SK-N-SH treated with all-trans-retinoic acid at 6 μM for 48 hours (cell line): ENCODE measurements around the gene SAMD4B.

Experiments
- ATAC-seq: fragments of 200-7000 bp; cut with Tn5 transposase; 3 replicates; pipeline ENCODE4 v1.9.1; 2020; ENCODE audit warnings: mild to moderate bottlenecking, moderate library complexity
- ARNTL ChIP-seq: fragments of 450-650 bp; formaldehyde crosslinking; IDR thresholded peaks from 2 replicates; pipeline ENCODE4 v1.5.0; 2020; ENCODE audit warnings: low read depth, mild to moderate bottlenecking, moderate library complexity, borderline replicate concordance
- CREB5 ChIP-seq: fragments of 250-450 bp; sonication (Bioruptor Pico); IDR thresholded peaks from 2 replicates; pipeline ENCODE4 v1.5.1; 2020; ENCODE audit warnings: low read depth, mild to moderate bottlenecking, moderate library complexity
- GLIS3 ChIP-seq: fragments of 250-450 bp; sonication (Bioruptor Pico); IDR thresholded peaks from 2 replicates; pipeline ENCODE4 v1.5.0; 2020; ENCODE audit warnings: mild to moderate bottlenecking, moderate library complexity
- ISL1 ChIP-seq: fragments of 250-450 bp; sonication (Bioruptor Pico); IDR thresholded peaks from 2 replicates; pipeline ENCODE4 v2.1.2; 2022; ENCODE audit warnings: mild to moderate bottlenecking, moderate library complexity
- OSR1 ChIP-seq: fragments of 250-450 bp; sonication (Bioruptor Pico); IDR thresholded peaks from 2 replicates; pipeline ENCODE4 v1.8.0; 2022; ENCODE audit warnings: moderate library complexity, mild to moderate bottlenecking, inconsistent platforms
- PPARA ChIP-seq: fragments of 250-450 bp; sonication (Bioruptor Pico); IDR thresholded peaks from 2 replicates; pipeline ENCODE4 v1.5.0; 2020; ENCODE audit warnings: mild to moderate bottlenecking, borderline replicate concordance
- SNAI2 ChIP-seq: fragments of 250-450 bp; sonication (Bioruptor Pico); IDR thresholded peaks from 2 replicates; pipeline ENCODE4 v1.5.0; 2020; ENCODE audit warnings: mild to moderate bottlenecking, moderate library complexity
- TCF4 ChIP-seq: fragments of 250-450 bp; sonication (Bioruptor Pico); IDR thresholded peaks from 2 replicates; pipeline ENCODE4 v1.8.0; 2021; ENCODE audit warnings: mild to moderate bottlenecking, moderate library complexity, borderline replicate concordance
- TSHZ2 ChIP-seq: fragments of 250-450 bp; sonication (Bioruptor Pico); IDR thresholded peaks from 2 replicates; pipeline ENCODE4 v1.5.0; 2020; ENCODE audit warnings: mild to moderate bottlenecking, moderate library complexity
- ZFP3 ChIP-seq: fragments of 250-450 bp; sonication (Bioruptor Pico); IDR thresholded peaks from 2 replicates; pipeline ENCODE4 v1.5.0; 2020; ENCODE audit warnings: mild to moderate bottlenecking, moderate library complexity
- ZFP30 ChIP-seq: fragments of 450-650 bp; formaldehyde crosslinking; IDR thresholded peaks from 2 replicates; pipeline ENCODE4 v1.5.0; 2022; ENCODE audit warnings: mild to moderate bottlenecking, moderate library complexity
- ZNF565 ChIP-seq: fragments of 450-650 bp; formaldehyde crosslinking; conservative IDR thresholded peaks from 2 replicates; pipeline ENCODE4 v1.5.0; 2020; ENCODE audit warnings: low read depth, mild to moderate bottlenecking, moderate library complexity
- ZNF70 ChIP-seq: fragments of 450-650 bp; formaldehyde crosslinking; IDR thresholded peaks from 2 replicates; pipeline ENCODE4 v1.5.0; 2020; ENCODE audit warnings: mild to moderate bottlenecking, moderate library complexity
- TF ChIP-seq, protein P1 (sequence below): fragments of 250-450 bp; sonication (Bioruptor Pico); IDR thresholded peaks from 2 replicates; pipeline ENCODE4 v1.8.0; 2020; ENCODE audit warnings: mild to moderate bottlenecking, moderate library complexity, borderline replicate concordance

Gene SAMD4B

DNA sequence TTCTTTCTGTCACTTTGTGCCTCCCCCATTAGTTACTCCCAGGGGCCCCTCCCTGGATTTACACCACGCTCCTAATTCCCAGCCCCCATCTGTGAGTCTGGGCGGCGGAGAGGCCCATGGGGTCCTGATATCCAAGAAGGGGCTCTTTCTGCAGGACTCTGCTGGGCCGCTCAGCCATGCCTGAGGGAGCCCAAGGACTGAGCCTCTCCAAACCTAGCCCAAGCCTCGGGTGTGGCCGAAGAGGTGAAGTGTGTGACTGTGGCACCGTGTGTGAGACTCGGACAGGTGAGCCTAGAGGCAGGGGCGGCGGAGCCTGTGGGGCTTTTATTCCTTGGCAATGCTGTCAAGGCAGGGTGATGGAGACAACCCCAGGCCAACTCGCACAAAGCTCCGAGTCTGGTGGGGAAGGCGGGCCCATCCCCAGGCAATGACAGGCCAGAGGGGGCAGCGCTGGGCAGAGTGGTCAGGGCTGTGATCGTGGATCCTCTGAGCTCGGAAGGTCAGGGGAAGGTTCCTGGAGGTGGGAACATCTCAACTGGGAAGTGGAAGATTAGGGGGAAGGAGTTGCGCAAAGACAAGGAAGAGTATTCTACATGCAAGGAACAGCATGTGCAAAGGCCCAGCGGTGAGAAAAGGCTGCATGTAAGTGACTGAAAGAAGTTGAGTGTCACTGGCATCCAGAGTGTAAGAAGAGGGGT, 71.8 kb downstream of the SAMD4B start (continued):
- TF ChIP-seq, protein P1, sequence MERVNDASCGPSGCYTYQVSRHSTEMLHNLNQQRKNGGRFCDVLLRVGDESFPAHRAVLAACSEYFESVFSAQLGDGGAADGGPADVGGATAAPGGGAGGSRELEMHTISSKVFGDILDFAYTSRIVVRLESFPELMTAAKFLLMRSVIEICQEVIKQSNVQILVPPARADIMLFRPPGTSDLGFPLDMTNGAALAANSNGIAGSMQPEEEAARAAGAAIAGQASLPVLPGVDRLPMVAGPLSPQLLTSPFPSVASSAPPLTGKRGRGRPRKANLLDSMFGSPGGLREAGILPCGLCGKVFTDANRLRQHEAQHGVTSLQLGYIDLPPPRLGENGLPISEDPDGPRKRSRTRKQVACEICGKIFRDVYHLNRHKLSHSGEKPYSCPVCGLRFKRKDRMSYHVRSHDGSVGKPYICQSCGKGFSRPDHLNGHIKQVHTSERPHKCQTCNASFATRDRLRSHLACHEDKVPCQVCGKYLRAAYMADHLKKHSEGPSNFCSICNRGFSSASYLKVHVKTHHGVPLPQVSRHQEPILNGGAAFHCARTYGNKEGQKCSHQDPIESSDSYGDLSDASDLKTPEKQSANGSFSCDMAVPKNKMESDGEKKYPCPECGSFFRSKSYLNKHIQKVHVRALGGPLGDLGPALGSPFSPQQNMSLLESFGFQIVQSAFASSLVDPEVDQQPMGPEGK (CRISPR knock-in tag): no peak
- TF ChIP-seq ZFP30 (CRISPR knock-in tag): no peak

GRCh38 chr19:39415111-39416046, 73.2 kb downstream of the SAMD4B start:
- no peak for ATAC-seq
- no peak for TF ChIP-seq TSHZ2 (CRISPR knock-in tag)
- no peak for TF ChIP-seq CREB5 (CRISPR knock-in tag)
- TF ChIP-seq ISL1 (CRISPR knock-in tag): no peak
- no peak for TF ChIP-seq TCF4 (CRISPR knock-in tag)
- TF ChIP-seq OSR1: no peak
- TF ChIP-seq ZNF70 (CRISPR knock-in tag): no peak
- no peak for TF ChIP-seq ZFP3 (CRISPR knock-in tag)
- no peak for TF ChIP-seq PPARA (CRISPR knock-in tag)
- TF ChIP-seq, protein P1 (CRISPR knock-in tag): no peak
- no peak for TF ChIP-seq ZNF565 (CRISPR knock-in tag)

GRCh38 chr19:39416152-39417120, 74.2 kb downstream of the SAMD4B start:
- TF ChIP-seq PPARA (CRISPR knock-in tag): no peak
- no peak for TF ChIP-seq ISL1 (CRISPR knock-in tag)
- no peak for TF ChIP-seq TSHZ2 (CRISPR knock-in tag)
- no peak for TF ChIP-seq SNAI2 (CRISPR knock-in tag)
- TF ChIP-seq ZNF70 (CRISPR knock-in tag): no peak
- TF ChIP-seq GLIS3 (CRISPR knock-in tag): no peak
- TF ChIP-seq ARNTL (CRISPR knock-in tag): no peak
- no peak for TF ChIP-seq ZFP30 (CRISPR knock-in tag)
- TF ChIP-seq, protein P1 (CRISPR knock-in tag): no peak
- TF ChIP-seq ZFP3 (CRISPR knock-in tag): no peak
- no peak for ATAC-seq
